Tibial nerve (tissue), 4 donors: ENCODE measurements around the gene MEIG1.
"Not testable (repeated sequence)": the region's sequence is repeated elsewhere in the genome, so short reads cannot be mapped to it uniquely, and the experiment has no call there.

Experiments
- EP300 ChIP-seq, 2 donors: sonication (generic); formaldehyde crosslinking; IDR thresholded peaks; one replicate each; pipeline ENCODE4 v1.6.1; 2017; ENCODE audit warnings: antibody characterized with exemption in 2 of 2, mild to moderate bottlenecking in 1 of 2
- POLR2A ChIP-seq, 2 donors: fragments of 450-650 bp; IDR thresholded peaks; one replicate each; pipeline ENCODE4 v1.6.1; 2017; ENCODE audit warnings: antibody characterized with exemption in 2 of 2, mild to moderate bottlenecking in 2 of 2, moderate library complexity in 2 of 2
- TF ChIP-seq, protein P1 (sequence below), 5 experiments: fragments of 200-600 bp in 3 of 5; fragments of 450-650 bp in 2 of 5; sonication (generic) in 3 of 5; IDR thresholded peaks; one replicate each; pipeline ENCODE4 v1.5.1; 2016 to 2019; ENCODE audit warnings: antibody characterized with exemption in 5 of 5, mild to moderate bottlenecking in 3 of 5, moderate library complexity in 2 of 5

DNA sequence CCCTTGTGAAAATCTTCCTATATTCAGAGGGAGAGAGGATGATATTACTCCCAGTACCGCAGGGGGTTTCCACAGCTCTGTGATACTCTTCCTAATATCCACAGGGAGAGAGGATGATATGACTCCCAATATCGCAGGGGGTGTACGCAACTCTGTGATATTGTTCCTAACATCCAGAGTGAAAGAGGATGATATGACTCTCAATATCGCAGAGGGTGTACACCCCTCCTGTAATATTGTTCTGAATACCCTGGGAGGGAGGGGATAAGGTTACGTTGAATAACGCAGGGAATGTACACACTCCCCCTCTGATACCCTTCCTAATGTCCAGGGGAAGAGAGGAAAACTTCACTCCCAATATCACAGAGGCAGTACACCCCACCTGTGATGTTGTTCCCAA lies 30.4 kb downstream of the MEIG1 start:
- TF ChIP-seq, protein P1, sequence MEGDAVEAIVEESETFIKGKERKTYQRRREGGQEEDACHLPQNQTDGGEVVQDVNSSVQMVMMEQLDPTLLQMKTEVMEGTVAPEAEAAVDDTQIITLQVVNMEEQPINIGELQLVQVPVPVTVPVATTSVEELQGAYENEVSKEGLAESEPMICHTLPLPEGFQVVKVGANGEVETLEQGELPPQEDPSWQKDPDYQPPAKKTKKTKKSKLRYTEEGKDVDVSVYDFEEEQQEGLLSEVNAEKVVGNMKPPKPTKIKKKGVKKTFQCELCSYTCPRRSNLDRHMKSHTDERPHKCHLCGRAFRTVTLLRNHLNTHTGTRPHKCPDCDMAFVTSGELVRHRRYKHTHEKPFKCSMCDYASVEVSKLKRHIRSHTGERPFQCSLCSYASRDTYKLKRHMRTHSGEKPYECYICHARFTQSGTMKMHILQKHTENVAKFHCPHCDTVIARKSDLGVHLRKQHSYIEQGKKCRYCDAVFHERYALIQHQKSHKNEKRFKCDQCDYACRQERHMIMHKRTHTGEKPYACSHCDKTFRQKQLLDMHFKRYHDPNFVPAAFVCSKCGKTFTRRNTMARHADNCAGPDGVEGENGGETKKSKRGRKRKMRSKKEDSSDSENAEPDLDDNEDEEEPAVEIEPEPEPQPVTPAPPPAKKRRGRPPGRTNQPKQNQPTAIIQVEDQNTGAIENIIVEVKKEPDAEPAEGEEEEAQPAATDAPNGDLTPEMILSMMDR (IDR thresholded peaks at IDR 0.05) = not testable (repeated sequence)
- TF ChIP-seq POLR2A, EP300 (IDR thresholded peaks at IDR 0.05): not testable (repeated sequence)
